AG08395 (cell line): Measurements from ENCODE around the gene TTI1.
"Not testable (repeated sequence)": the region's sequence is repeated elsewhere in the genome, so short reads cannot be mapped to it uniquely, and the experiment has no call there.

Source experiments
- DNase-seq: peaks from one replicate; pipeline ENCODE4 v3.0.0; 2012; ENCODE audit warnings: mixed read lengths, low spot score

TTI1 gene

DNA sequence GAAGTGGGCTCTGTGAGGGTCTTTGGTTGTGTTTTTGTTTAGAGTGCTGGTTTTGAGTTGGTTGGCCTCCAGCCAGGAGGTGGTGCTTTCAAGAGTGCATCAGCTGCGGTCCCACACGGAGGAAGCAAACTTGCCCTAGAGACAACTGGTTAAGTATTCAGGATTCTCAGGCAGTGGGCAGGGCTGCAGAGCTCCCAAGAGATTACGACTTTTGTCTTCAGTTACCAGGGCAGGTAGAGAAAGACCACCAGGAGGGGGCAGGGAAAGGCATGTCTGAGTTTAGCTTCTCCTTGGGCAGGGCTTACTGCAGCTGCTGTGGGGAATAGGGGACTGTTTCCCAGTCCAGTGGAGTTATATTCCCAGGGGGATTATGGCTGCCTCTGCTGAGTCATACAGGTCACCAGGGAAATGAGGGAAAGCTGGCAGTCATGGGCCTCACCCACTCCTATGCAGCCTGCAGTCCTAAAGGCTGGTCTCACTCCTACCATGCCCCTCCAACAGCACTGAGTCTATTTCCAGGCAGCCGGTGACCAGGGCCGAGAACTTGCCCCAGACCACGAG, 64.3 kb downstream of the TTI1 start:
- DNase-seq = no peak

DNA sequence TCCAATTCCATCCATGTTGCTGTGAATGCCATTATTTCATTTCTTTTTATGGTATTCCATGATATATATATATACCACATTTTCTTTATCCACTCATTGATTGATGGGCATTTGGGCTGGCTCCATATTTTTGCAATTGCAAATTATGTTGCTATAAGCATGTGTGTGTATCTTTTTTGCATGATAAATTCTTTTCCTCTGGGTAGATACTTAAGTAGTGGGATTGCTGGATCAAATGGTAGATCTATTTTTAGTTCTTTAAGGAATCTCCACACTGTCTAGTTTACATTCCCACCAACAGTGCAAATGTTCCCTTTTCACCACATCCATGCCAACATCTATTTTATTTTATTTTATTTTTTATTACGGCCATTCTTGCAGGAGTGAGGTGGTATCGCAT, 69.8 kb downstream of the TTI1 start:
- DNase-seq = not testable (repeated sequence)

DNA sequence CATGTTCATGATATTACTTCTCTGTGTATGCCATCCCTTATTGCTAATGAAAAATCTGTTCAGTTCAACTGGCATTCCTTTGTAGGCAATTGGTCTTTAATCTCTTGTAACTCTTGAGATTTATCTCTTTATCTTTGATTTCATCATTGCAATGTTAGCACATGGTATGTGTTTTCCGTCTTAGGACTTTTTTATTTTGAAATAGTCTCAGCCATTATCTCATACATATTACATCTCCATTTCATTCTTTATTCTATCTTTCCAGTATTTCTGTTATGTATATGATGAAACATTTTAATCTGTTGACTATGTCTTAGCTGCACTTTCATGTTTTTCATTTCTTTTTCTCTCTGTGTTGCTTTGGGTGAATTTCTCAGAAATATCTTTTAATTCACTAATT, 72.2 kb downstream of the TTI1 start:
- no peak for DNase-seq

DNA sequence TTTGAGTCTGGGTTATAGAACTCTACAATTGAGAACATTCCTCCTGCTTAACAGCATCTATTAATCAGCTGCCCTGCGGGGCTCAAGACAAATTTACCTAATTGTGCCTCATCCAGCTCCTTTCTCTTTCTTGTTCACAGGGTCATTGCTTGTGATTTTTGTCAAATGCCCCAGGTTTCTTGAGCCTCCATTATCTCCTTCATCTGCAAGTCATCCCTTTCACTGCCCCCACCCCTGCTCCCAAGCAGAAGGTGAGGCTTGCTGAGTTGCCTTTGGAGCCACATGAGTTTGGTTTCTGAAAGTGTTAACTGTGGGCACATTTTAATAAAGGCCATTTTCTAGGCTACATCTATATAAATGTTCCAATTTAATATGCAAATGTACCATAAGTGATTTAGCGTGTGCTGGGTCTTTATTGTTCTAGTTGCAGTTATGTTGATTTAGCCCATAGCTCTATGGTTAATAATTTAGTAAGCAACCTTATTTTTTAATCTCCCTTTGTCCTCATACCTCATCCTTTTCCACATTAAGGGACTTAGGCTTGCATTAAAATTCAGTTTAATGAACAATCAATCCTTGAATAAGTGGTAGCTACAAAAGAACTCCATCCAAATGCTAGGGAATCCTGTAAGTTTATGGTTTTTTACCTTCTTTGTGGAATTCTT, 74.3 kb downstream of the TTI1 start:
- DNase-seq = no peak

DNA sequence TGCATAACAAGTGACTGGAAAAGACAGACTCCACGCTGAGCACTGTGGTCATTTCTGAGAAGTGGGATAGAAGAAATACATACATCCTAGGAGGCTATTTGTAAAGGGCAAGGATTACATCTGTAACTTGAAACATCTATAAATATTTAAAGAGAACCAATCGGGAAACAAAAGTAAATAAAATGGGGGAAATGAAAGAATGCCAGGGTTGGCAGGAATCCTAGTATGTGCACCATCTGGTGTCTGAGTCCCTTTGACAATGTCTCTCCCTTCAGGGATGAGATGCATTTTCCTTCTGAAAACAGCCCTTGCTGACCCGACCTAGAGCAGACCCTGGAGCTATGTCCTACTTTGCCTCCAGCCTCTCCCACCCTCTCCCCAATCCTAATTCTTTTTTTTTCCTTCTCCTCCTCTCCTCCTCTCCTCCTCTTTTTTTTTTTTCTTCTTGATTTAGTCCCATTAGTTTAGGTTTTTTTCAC, 77.1 kb downstream of the TTI1 start:
- no peak for DNase-seq

DNA sequence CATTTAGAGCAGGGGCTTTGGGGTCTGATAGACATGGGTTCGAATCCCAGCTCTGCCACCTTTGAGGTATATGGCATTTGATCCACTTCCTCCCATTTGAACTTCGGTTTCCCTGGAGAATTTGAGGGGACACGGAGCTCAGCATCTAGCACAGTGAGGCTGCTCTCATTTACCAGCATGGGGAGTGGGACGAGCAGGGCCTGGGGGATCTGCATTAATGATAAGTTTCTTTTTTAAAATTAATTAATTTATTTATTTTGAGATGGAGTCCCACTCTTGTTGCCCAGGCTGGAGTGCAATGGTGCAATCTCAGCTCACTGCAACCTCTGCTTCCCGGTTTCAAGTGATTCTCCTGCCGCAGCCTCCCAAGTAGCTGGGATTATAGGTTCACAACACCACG, 77.7 kb downstream of the TTI1 start:
- no peak for DNase-seq

DNA sequence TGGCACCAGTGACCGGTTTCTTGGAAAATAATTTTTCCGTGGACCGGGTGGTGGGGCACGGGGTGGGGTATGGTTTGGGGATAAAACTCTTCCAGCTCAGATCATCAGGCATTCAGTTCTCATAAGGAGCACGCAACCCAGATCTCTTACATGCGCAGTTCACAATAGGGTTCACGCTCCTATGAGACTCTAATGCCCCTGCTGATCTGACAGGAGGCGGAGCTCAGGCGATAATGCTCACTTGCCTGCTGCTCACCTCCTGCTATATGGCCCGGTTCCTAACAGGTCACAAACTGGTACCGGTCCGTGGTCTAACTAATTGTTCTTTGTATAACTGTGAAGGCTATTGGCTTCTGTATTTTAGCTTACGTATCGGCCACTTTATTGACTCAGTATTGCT, 78.6 kb downstream of the TTI1 start:
- no peak for DNase-seq

DNA sequence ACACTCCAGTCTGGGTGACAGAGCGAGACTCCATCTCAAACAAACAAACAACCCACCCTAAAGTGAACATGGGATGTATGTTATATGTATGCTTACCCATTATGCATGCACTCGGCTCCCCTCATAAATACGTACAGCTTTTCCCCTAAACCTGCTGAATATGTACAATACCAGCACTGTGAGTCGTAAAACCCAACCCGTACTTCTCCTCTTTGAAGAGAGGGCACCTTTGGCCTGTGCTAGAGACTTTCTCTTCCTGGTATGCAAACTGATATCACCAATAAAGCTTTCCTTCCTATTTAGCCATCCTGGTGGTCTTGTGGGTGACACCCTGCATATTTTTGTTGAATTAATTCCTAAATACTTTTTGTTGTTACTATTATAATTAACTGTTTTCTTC, 79.1 kb downstream of the TTI1 start:
- no peak for DNase-seq

DNA sequence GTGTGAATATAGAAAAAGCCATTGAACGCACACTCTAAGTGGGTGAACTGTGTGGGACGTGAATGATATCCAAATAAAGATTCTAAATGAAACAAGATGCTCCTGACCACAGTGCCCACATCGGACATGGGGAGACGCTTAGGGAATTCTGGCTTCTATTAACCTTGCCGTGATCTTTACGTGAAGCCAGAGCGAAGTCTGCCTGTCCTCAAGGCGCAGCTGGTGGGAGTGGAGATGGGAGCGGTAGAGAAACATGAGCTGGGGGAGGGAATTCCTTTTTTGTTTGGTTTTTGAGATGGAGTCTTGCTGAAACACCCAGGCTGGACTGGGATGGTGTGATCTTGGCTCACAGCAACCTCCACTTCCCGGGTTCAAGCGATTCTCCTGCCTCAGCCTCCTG, 84.3 kb downstream of the TTI1 start:
- no peak for DNase-seq

DNA sequence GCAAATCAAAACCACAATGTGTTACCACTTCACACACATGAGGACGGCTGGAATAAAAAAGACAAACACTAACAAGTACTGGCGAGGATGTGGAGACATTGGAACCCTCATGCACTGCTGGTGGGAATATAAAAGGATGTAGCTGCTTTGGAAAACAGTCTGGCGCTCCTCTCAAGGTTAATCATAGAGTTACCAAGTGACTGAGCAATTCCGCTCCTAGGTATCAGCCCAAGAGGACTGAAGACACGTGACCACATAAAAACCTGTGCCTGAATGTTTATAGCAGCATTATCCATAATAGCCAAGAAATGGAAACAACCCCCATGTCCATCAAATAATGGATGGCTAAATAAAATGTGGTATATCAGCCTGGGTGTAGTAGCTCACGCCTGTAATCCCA, 85.3 kb downstream of the TTI1 start:
- DNase-seq = no peak

DNA sequence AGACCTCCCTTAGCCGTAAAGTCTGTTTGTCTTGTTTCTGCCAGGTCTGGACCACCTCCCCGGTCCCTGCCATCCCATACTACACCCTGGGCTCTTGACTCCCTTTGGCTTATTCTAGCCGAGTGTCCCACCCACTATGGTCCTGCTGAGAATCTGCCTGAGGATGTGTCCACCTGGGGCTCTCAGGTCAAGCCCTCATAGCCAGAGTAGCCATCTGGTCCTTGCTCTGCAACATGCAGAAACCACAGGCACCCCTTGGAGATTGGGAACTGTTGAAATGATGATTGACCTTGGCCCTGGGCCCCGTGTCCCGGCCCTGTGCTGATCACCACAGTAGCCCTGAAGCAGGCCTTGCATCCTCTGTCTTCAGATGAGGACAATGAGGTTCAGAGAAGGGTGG, 86.3 kb downstream of the TTI1 start:
- no peak for DNase-seq

DNA sequence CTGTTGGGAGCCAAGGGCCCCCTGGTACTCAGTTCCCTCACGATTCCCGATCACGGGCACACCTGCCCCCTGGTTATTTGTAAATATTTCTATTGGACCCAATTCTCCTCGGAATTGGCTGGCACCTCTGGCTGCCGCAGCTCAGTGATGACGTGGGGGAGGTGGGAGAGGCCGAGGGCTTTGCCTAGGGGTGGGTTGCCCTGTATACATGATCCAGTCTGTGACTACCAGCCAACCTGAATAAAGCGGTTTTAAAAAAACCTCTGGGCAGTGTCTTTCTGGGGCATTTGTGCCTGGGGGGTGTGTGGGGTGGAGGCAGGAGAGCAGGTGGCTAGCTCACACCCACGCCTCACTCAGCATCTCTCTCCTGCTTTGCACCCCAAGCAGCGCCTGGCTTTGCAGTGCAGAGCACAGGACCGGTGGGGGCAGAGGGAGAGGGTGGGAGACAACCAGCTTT, 88.1 kb downstream of the TTI1 start:
- no peak for DNase-seq

DNA sequence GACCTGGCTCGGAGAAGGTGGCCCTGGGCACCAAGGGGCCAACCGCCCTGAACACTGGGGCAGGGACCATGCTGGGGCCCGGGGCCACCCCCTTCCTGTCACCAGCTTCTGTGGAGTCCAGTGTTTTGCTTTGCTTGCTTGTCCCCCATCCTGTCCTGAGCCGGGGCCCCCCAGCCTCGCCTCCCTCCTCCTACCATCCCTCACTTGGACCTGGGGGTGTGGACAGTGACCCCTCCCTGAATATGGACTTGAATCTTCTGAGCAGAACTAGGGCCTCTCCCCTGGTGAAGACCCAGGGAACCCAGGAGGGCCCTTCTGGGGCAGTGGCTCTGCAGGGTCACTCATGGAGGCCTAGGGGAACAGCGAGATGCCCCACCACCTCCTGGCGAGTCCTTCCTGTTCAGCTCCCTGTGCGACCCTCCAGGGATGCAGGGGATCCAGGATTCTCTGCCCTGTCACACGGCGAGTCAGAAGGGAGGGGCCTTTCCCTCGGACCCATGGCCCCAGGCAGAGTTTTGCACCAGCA, 88.7 kb downstream of the TTI1 start:
- no peak for DNase-seq

DNA sequence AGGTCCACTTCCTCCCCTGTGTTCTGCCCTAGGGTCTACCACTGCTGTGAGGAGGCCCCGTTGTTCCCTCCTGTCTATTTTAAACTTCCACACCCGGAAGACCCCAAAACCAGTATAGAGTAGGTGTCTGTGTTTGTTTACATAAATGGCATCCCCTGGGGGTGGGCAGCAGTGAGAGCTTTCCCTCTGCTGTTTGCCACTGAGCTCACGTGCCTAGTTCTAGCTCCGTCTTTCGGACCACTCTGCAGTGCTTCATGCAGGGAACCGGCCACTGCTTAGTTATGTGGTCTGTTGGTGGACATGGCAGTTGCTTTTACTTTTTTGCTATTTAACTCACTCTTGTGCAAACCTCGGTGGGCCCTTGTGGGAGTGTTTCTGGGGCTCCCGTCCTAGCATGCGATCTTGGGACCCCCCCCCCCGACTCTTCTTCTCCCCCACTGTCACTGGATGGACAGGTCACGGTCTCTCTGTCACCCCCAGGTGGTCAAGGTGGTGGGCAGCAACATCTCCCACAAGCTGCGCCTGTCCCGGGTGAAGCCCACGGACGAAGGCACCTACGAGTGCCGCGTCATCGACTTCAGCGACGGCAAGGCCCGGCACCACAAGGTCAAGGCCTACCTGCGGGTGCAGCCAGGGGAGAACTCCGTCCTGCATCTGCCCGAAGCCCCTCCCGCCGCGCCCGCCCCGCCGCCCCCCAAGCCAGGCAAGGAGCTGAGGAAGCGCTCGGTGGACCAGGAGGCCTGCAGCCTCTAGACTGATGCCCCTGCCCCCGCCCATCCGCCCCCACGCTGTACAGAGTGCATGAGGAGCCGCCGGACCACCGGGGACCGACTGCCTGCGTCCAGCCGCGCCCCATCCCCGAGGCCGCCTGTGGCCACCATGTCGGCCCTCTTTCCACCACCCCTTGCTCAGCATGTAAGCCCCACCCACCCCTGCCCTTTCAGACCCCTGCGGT, 89.5 kb downstream of the TTI1 start:
- no peak for DNase-seq

DNA sequence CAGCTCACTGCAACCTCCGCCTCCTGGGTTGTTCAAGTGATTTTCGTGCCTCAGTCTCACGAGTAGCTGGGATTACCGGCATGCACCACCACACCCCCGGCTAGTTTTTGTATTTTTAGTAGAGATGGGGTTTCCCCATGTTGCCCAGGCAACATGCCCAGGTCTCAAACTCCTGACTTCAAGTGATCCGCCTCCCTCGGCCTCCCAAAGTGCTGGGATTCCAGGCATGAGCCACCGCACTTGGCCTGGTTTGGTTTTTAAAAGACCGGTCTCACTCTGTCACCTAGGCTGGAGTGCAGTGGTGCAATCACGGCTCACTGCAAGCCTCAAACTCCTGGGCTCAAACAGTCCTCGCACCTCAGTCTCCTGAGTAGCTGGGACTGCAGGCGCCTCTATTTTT, 90.2 kb downstream of the TTI1 start:
- DNase-seq = no peak

DNA sequence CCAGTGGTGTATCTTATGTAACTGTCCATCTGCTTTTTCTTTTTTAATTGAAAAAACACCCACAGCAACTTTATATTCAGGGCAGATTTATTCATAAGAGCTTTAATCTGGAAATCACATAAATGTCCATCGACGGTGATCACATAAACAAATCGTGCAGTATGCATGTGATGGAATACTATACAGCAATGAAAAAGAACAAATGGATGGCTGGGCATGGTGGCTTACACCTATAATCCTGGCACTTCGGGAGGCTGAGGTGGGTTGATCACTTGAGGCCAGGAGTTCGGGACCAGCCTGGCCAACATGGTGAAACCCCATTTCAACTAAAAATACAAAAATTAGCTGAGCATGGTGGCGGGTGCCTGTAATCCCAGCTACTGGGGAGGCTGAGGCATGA, 91.3 kb downstream of the TTI1 start:
- no peak for DNase-seq

DNA sequence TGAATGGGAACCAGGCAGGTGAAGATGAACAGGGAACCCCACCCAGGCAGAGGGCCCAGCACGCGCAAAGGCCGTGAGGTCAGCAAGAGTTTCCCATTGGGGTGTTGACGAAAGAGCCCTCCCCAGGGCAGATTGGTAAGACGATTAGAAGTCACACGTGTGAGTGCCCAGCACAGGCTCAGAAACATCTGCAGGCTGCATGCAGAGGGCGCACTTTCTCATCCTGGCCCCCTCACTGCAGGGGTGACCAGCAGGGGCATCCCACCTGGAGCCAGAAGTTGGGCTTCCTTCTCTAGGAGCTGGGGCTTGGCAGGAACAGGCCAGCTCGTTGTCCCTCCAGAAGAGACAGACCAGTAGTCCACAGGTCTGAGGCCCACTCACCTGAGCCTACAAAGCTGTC, 91.9 kb downstream of the TTI1 start:
- no peak for DNase-seq

DNA sequence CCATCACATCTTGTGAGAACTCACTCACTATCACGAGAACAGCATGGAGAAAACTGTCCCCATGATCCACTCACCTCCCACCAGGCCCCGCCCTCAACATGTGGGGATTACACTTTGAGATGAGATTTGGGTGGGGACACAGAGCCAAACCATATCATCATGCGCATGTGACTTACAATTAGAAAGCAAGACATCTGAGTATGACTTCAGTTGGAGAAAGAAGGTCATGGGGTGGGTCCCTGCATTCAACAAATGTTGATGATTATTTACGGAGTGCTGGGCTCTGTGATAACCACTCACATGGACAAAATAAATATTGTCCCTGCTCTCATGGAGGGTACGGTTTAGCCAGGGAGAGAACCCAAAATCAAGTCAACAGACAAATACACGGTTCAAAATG, 92.4 kb downstream of the TTI1 start:
- no peak for DNase-seq

DNA sequence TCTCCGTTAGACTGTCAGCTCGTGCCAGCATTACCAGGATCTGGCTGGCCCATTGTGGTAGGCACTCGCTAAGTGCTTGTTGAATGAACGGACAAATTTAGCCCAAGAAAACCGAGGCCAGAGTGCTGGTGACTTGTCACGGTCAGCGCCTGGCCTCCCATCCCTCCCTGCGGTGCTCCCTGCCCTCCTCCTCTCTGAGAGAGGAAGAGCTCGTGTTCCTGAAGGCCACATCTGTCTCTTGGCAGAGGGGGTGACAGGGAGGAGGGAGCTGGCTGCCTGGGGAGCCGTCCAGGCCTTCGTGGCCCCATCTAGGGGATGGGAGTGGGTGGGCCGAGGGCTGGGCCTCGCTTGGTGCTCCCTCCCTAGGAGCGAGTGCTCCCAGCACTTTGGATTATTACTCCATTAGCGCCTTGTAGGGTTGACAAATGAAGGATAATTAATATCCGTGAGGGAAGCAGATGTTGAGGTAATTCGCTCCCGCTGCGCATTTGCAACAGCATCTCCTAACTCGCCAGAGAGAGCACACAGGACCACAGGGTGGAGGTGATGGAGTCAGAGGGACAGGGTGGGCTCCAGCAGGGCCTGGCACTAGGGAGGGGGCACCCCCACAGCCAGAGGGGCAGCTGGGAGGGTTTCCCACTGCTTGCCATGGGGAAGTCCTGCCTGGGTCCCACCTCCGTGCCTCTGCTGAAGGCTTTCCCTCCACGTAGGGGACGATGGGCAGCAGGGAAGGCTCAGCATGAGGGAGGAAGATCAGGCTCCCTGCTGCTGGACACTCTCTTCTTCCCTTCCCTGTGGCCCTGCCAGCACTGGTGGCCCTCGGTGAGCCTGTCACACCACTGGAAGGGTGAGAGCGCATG, 93.3 kb downstream of the TTI1 start:
- DNase-seq = no peak

DNA sequence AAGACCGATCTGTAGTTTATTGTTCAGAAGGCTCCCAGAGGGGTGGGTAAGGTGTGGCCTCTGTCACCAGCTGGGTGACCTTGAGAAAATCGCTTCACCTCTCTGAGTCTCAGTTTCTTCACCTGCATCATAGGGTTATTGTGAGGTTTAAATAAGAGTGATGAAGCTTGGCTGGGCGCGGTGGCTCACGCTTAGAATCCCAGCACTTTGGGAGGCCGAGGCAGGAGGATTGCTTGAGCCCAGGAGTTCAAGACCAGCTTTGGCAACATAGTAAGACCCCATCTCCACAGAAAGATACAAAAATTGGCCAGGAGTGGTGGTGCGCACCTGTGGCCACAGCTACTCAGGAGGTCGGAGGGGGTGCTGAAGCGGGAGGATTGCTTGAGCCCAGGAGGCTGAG, 94.3 kb downstream of the TTI1 start:
- DNase-seq = no peak

DNA sequence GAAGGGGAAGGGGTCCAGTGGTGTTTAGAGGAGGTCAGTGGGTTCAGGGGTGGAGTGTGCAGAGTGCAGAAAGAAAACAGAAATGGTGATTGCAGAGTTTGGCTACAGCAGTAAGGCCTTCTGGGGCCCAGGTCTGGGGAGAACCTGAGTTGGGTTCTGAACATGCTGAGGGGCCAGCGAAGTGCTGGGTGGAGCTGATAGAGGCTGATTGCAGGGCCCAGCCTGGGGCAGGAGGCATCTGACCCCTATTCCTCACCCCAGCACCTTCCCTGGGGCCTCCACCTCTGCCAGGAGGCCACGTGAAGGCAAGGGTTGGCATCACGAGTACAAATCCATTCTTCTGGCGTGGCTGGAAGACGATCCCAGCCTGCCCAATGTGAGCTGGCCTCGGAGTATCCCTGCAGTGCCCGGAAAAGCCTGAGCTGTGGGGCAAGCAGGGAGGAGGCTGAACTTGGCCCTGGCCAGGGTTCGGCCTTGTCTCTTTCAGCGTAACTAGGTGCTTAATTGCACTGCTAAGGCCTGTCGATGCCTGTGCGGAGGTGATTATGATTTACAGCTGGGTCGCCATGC, 95.0 kb downstream of the TTI1 start:
- DNase-seq = no peak
